HCT116 (cell line): Measurements from ENCODE around the gene GAS2.

ENCODE experiments used
- CTCF ChIP-seq, 3 experiments: fragments of 200-600 bp in 1 of 3; sonication (generic) in 1 of 3; IDR thresholded peaks in 2 of 3; conservative IDR thresholded peaks in 1 of 3; 2 replicates each; pipeline ENCODE4 v1.5.1; 2012 to 2017; ENCODE audit warnings: low read depth in 2 of 3, low read length in 2 of 3, antibody characterized with exemption in 1 of 3, borderline replicate concordance in 1 of 3, control low read depth in 1 of 3, mild to moderate bottlenecking in 1 of 3, mixed read lengths in 1 of 3, mixed run types in 1 of 3, moderate library complexity in 1 of 3; ENCODE audit not compliant: insufficient read depth in 1 of 3
- POLR2A ChIP-seq: IDR thresholded peaks from 2 replicates; pipeline ENCODE4 v1.7.0; 2011; ENCODE audit warnings: borderline replicate concordance; ENCODE audit not compliant: insufficient read depth, insufficient read length; ENCODE audit errors: extremely low read depth

GRCh38 chr11:22725079-22725478 lies 58.7 kb downstream of the GAS2 start:
- no peak for TF ChIP-seq CTCF (IDR thresholded peaks at IDR 0.05 in 2 of 3, conservative IDR thresholded peaks at IDR 0.05 in 1 of 3; ENCODE audit: borderline replicate concordance in 1 of 3, insufficient read depth in 1 of 3, low read depth in 2 of 3, low read length in 2 of 3)
- no peak for TF ChIP-seq POLR2A
